ENCODE measurements around the gene OTULIN.

Gene OTULIN

DNA sequence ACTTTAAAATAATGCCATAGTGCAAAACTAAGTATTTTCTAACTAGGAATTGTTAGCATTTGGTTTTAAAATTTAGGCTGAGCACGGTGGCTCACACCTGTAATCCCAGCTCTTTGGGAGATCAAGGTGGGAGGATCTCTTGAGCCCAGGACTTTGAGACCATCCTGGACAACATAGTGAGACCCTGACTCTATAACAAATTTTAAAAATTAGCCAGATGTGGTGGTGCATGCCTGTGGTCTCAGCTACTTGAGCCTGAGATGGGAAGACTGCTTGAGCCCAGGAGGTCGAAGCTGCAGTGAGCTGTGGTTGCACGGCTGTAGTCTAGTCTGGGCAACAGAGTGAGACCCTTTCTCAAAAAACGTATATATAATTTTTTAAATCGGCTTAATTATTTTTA, 4.9 kb downstream of the OTULIN start:
- DNase-seq, result no peak

DNA sequence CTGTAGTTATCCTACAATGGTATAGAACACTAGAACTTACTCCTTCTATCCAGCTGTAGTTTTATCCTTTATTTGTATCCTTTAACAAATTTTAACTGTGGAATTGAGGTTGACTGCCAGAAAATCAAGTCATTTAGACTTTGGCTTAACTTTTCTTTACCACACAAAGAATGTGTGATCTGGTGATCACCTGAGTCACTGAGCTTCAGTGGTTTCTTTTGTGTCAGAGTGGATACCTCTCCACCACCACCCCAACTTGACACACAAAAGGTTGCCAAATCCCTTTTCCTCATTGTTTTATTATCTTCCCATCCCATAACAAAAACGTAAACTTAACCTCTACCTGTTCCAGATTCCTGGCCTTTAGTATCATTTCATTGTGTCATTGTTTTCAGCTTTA, 5.5 kb downstream of the OTULIN start:
- DNase-seq, result no peak

DNA sequence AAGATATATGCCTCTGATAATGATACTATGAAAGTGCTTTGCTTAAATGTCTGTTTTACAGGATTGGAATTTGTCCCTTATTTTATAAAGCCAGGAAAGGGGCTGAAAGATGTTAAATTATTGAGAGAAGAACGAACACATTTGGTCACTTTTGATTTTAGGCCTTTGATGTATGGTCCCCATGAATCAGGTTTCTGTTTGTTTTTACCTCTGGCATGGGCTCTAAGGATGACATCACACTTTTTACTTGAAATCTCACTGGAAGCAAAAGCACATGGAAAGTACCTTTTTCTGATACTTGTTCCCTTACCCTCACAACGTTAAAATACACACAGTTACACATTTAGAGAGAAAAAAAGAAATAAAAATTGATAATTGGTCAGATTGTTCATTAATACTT, 6.9 kb downstream of the OTULIN start:
- DNase-seq, result no peak

DNA sequence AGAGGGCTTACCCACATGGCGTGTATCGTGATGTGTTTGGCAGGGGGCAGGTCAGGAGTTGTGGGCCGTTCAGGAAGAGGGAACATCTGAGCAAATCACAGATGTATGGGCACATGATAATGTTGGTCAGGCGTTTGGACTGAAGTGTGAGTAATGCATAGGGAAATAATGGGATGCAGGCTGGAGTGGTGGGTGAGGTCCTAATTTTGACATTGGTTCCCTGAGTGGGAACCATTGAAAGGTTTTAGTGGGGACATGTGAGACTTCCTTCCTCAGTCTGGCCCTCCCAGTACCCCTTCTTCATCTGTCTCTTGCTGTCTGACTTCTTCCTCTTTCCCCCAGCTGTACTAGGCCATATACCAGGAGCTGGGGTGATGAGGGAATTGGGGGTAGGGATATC, 7.6 kb downstream of the OTULIN start:
- peak; percentile 42 for DNase-seq

DNA sequence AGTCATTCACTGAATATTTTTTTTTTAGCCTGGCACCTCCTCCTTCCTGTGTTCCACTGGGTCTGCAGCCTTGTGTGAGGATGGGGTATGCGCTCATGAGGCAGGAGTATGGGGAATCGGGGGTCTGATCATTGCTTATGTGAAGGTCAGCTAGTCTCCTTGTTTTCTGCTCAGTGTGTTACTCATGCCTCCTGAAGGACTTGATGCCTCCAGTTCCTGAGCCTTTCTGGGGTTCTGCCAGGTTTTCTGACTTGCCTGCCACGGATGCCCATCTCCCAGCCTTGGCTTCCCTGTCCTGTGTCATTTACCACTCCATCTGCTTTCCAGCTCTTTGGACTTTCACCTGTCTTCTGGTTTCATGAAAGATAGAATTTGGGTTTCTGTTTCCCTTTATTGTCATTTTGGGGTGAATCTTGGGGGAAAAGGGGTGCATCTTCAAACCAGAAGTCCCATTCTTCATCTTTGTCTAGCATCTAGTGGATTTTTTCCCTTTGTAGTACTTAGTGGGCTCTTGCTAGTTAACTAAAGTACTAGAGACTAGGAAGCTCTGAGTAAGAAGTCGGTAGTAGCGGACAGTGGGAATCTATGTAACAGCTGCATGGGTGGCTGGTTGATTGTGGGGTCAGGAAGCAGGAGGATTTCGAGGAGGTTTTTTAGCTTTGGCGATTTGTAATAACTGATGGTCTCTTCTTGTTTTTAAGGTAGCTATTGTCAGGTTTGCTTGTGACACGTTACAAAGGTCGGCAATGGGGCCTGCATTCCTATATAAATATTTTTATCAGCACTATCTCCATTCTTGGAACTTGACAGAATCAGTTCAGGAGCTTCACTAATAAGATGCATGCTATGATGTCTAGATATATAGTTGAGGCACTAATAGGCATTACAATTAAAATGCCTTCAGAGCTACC, 8.2 kb downstream of the OTULIN start:
- no peak for DNase-seq

DNA sequence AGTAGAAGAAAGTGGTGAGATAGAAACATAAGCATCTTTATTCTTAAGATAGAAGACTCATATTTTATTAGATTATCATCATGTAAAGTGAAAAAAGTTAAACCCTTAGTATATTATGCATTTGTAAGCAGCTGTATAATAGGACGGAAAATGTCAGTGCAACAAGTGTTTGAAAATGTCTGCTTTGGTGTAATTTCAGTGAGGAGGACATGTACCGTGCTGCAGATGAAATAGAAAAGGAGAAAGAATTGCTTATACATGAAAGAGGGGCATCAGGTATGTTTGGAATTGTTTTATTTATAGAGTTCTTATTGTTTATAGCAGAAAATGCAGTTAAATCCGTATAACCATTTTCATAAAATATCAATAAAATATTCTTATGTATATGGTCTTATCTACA, 8.9 kb downstream of the OTULIN start:
- DNase-seq, result no peak

DNA sequence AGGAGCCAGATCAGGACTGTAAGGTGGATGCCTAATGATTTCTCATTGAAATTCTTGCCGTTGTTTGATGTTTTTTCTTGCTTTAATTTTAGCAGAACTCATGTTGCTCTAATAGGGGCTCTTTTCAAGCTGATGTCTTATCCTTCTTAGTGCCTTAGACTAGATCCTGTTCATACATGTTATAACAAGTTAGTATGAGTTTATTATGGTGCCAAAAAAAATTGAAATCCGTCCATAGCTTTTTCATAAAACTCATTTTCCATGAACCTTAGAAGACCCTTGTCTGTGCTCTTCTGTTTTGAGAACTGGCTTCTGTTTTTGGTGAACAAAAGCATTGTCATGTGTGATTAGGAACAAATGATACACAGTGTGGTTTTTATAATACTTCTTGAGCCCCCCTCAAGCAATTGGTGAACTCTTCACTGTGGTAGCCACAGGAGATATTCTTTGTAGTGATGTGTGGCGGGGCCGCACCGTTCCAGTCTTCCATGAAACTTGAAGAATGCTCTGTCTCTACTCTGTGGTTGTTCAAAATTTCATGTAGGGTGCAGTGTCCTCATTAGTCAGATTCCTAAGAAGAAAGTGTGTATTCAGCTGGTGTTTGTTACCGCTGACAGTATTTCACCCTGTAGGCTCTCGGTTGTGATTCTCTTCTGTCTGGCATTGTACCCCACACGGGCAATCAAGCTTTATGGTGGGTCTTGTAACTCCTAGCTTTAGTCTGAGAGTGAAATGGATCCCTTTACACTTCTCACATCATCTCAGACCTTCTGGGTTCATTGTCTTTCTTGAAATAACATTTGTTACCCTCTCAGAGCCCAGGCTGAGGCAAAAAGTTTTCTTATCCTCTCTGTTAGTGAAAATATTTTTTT, 10.7 kb downstream of the OTULIN start:
- no peak for DNase-seq

DNA sequence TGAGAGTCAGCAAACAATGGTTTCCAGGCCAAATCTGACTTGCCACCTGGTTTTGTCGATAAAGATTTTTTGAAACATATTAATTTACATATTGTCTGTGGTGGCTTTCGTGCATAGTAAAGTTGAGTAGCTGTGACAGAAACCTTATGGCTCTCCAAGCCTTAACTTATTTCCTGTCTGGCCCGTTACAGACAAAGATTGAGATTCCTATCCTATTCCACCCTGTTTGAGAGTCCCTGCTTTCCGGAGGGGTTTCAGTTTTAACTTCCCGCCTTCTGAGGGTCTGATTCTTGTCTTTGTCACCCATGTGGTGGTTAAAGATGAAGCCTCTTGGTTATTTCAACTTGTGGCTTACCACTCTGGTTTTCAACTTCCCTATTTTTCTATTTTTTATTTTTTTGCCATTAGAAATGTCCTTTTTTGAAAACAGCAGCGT, 11.4 kb downstream of the OTULIN start:
- DNase-seq, result peak; percentile 89

DNA sequence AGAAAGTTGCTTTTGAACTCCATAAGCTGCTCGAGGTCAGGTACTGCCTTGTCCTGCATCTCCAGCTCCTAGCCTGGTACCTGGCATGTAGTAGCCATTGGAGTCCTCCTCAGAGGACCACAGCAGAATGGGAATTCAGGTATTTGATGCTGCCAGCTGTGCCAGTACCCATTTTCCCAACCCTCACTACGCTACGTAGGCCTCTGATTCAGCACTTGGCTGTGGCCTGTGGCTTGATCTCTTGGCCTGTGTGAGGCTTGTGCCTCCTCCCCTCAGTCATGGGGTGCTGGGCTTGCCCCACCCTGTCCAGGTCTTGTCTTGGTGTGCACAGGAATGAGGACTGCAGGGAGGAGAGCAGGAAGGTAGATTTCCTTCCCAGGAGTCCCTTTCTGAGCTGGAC, 11.8 kb downstream of the OTULIN start:
- DNase-seq, result peak; percentile 80

DNA sequence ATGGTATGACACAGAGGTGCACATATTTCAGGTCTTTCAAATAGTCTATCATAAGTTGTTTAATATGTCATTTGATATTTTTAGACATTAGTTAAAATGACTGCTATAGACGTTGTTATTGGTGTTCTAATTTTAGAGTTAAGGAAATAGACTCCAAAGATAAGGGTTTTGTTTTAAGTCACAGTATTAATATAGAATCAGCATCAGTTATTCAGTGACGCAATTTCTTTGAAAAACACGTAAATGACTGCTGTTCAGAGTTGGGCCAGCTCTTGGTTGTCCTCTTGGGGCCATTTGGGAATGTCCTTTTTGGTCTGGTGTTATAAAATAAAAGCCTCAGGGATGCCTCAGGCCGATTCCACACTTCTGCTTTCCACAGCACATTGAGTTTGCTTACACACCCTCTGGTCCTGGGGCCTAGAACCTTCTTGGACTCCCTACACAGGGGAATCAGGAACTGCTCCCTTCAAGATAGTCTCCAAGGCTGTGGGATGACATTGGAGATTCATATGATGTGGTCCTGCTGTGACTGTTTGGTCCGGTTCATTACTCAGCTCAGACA, 14.3 kb downstream of the OTULIN start:
- peak; percentile 73 for DNase-seq

DNA sequence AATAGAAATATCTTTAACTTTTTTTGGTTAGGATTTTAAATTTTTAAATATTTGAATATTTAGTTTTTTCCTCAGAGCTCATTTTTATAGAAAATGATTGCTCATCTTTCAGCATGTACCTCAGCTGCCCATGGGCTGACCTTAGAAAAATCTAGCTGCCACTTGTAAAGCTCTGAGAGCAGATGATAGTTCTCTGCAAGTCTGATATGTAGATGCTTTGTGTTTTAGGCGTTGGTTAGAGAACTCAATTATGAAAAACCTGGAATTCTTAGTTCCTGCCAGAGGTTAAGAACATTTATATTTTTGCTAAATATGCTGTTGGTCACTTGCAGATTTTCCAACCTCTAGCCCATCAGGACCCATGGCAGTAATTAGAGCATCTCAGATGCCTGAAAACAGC, 15.1 kb downstream of the OTULIN start:
- no peak for DNase-seq

DNA sequence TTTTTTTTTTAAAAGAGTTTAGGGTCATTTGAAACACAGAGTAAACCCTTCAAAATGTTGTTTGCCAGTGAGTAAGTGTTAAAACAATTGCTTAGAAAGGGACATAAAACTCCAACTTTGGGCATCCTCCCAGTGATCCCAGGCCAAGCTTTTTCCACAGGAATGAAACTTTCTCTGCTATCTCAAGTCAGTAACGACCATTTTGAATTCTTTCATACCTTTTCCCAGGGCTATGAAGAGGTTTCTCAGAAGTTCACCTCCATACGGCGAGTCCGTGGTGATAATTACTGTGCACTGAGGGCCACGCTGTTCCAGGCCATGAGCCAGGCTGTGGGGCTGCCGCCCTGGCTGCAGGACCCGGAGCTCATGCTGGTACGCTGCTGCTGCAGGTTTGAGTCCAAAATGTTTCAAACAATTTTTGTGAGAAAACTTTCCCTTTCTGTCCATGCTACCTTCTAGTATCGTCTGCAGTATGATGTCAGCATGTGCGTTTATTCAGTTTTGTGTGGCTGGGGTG, 16.8 kb downstream of the OTULIN start:
- DNase-seq, result no peak

DNA sequence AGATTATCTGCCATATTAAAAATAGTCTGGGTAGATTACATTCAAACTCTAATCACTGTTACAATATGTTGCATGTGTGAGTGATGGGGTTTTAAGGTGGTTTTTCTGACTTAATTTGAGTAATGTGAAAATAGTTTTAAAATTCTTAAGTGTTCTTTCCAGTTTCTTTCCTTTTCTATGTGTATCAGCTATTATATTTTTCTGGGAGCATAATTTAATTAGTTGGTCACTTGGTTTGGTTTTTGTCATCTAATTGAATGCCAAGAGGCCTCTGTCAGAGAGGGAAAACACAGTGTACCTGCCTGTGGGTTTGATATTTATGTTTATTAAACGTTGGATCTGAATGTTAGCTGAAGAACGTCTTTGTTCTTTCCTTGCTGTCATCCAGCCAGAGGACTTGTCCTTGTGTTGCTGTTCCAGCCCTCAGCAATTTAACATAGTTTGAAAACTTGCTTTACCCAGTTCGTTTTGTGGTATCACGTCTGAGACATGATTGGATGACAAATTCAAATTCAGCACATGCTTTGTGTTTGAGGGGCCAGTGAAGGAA, 19.5 kb downstream of the OTULIN start:
- DNase-seq, result no peak

DNA sequence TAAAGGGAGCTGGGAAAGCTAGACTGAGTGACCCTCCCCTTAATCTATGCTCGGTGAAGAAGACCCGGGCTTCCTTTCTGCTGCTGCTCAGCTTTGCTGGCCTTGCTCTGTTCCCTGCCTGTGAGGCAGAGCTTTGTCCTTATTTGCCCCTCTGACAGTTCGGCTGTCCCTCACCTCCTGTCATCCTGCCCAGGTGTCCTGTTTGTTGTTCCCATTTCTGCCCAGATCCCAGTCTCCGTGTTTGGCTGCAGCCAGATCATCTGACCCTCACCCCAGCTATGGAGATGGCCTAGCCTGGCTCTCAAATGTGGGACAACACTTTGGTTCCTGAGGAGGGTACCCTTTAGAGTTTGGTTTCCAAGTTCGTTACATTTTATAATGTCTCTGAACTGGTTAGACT, 20.2 kb downstream of the OTULIN start:
- DNase-seq, result no peak

DNA sequence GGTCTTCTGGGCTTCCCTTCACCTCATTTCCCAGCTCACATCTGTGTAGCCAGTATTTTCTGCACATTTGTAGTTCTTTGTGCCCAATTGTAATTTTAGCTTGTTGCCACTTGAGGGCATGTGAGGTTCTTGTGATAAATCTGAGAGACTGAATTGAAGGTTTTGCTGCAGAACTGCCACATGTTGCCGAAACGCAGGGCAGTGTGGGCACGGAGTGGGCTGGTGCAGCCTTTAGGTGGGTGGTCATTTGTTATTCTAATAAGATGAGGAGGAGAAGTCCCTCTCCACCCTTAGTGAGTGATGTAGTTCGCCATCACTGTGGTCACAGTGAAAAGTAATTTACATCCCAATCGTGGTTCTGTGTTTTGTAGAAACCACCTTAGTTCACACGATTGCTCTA, 21.2 kb downstream of the OTULIN start:
- DNase-seq, result peak; percentile 48

DNA sequence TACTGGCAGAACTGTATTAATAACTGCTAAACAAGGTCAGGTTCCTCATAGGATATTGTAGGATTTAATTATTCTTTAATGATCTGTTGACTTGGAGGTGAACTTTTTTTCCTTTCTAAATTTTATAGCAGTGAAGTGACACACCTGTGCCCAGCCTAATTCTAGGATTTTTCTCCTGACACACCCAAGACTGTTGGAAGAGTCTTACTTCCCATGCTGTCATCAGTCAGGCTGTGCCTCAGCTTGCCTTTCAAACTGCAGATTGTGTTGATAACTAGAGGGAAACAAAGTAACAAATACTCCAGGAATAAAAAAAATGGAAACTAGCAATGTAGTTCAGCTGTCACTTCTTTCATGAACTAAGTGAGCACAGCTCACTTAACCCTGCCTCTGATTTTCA, 22.0 kb downstream of the OTULIN start:
- DNase-seq, result no peak

DNA sequence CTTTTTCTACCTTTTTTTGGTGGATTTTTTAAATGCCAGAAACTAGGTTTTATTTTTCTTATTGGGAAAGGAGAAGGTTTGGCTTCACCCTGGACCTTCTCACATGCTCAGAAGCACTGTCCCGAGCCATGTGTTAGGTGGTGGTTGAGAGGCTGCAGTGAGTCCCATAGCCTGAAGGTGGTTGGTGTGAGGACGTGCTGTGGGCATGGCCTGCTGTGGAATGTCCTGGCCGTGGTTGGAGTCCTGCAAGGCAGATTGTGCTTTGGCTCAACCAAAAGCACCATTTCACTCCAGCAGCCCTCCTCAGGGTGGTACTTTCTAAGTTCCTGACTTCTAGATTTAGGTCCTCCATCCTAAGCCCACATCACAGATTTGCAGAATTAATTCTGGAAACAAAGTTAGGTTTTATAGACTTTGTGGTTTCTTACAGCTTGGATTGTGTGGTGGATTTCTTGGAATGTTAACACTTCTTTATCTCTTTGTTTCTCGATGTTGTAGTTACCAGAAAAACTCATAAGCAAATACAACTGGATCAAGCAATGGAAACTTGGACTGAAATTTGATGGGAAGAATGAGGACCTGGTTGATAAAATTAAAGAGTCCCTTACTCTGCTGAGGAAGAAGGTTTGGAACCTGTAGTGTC, 22.6 kb downstream of the OTULIN start:
- no peak for DNase-seq

DNA sequence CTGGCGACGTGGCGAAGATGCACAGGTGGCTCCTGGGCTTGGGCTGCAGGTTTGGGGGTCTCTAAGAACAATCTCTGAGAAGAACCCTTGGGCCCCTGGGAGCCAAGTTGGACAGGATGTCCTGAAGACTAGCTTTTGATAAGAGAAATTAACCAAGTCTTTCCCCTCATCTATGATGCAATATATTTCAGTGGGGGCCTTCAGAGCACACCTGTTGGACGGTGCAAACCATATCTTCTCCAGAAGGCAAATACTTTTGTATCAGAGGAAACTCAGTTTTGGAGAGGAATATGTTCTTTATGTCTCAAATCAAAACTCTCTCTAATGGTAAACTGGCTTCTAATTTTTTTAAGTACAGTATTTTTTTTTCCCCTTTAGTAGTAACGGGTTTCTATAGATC, 28.6 kb downstream of the OTULIN start:
- no peak for DNase-seq

DNA sequence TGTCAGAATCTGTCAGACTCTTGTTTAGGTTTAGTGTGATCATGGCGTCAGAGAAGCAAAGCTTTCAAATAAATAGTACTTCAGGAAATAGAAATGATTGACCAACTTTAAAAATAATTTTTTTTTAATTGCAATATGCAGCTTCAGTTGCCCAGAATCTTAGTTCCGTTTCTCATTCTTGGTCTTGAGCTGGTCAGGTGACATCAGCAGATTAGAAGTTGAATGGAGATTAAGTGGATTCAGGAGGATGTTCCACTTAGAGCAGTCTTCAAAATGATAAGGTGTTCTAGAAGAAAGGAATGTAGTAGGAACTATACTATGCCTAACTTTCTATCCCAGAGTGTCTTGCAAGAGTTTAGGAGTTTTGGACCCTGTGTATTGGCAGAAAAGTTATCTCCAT, 30.6 kb downstream of the OTULIN start:
- no peak for DNase-seq

DNA sequence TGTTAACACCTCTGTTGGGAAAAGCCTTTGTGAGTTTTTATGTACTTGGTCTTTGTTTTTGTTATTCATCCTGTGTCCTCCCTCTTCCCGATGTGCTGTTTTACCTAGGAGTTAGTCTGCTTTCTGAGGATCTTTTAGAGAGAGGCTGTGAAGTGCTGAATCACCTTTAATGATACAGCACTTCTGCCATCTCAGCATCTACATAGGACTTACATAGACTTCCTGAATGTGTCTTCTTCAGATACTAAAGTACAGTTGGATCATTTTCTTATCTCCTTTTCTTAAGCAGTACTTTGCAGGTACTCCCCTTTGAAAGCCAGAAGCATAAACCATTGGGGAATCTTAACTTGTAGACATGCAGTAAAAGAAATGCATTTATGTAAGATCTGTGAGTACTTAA, 31.5 kb downstream of the OTULIN start:
- DNase-seq, result no peak

DNA sequence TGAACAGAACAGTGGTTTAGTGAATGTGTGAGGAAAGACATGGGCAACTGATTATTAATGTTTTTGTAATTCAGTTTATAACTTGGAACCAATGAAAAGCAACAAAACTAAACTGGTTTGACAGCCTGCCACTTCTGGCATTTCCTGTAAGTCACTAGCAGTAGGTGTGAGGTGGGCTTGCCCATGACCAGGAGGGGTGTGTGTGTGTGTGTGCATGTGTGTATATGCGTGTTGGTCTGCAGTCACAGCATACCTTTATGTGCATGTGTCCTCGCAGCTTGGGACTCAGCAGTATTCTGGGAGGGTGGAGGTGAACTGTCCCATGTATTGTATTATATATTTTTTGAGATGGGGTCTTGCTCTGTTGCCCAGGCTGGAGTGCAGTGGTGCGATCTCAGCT, 32.3 kb downstream of the OTULIN start:
- DNase-seq, result no peak

DNA sequence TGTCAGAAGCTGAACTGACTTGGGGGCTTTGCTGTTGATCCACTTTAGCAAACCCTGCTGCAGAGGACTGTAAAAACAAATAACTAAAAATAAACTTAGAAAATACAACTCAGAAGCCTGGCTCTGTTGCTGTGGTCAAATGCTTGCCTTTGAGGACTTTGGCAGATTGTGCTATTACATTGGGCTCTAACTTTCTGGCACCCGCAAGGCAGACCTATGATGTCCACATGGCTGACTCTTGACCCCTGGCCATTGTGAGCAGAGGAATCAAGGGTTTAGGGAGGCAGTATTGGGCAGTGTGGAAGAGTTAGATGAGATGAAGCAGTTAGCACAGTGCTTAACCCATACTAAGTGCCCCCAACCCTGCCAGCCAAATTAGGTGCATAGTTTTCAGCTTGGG, 34.0 kb downstream of the OTULIN start:
- no peak for DNase-seq

DNA sequence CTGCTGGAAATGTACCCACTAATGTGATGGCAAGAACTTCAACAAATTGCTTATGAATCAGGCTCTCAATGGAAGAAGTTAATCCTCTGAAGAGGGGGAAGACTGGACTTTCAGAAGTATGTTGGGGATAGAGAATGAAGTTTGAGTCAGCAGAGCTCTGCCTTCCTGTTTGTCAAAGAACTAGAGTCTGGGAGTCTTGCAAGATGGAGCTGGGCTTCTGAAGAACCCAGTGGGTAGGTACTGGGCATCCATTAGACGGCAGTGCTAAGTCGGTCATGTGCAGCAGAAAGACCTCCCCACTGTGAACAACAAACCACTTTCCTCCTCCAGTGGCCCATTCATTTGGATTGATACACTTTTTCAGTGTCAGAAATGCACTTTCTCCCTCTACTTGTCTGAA, 34.6 kb downstream of the OTULIN start:
- no peak for DNase-seq
